GM12801 (cell line): ENCODE results near the gene OSBPL8.

Source experiments
- TF ChIP-seq, protein P1 (sequence below): IDR thresholded peaks from one replicate; pipeline ENCODE4 v1.5.1; 2011; ENCODE audit warnings: control low read depth; ENCODE audit not compliant: insufficient read length; ENCODE audit errors: extremely low read depth

The OSBPL8 gene

DNA sequence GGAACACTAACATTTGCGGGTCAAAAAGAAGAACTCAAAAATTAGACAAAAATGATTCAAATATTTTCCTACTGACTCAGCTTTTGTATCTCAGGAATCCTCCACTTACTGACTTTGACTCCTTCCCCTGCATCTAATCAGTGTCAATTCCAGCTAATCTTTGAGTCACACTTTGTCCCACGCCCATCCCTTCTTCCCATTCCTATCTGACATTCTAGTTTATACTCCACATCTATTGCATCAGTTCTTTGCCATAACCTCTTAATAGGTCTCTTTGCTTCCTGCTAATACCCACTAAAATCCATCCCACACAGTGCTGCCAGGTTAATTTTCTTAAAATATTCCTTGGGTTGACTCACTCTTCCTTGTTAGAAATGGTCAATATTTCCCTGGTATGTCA is 230.4 kb downstream of the OSBPL8 start:
- TF ChIP-seq, protein P1, sequence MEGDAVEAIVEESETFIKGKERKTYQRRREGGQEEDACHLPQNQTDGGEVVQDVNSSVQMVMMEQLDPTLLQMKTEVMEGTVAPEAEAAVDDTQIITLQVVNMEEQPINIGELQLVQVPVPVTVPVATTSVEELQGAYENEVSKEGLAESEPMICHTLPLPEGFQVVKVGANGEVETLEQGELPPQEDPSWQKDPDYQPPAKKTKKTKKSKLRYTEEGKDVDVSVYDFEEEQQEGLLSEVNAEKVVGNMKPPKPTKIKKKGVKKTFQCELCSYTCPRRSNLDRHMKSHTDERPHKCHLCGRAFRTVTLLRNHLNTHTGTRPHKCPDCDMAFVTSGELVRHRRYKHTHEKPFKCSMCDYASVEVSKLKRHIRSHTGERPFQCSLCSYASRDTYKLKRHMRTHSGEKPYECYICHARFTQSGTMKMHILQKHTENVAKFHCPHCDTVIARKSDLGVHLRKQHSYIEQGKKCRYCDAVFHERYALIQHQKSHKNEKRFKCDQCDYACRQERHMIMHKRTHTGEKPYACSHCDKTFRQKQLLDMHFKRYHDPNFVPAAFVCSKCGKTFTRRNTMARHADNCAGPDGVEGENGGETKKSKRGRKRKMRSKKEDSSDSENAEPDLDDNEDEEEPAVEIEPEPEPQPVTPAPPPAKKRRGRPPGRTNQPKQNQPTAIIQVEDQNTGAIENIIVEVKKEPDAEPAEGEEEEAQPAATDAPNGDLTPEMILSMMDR = no peak

DNA sequence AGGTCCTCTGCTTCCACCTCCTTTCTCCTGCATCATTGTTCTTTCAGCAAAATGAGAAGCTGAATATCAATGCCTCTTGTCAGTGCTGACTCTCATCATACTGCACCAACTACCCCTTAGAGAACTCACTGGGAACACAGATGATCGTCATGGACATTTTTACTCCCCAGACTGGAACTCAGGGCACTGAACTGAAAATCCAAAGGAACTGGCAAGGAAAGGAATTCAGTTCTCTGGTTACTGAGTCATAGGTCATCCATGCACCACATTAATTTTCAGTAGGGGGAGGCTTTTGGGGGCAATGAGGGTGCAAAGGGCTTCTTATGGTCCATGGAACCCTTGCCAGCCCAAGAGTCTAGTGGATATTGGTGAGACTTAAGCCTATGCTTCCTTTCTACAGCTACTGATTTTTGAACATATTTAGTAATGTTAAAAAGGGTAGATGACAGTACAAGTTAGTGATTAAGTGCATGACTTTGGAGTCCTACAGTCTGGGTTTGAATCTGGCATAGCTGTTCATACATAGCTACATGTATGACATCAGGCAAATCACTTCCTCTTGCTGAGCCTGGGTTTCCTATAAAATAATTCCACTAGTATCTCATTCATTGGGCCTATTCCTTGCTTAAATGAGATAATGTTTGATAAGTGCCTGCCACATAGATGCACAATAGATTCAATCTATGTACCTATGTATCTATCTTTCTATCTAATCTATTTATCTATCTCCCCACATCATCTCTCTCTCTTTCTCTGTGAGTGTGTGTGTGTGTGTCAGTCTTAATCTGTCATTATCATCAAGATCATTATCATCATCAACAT is 240.6 kb downstream of the OSBPL8 start:
- TF ChIP-seq, protein P1 = no peak

DNA sequence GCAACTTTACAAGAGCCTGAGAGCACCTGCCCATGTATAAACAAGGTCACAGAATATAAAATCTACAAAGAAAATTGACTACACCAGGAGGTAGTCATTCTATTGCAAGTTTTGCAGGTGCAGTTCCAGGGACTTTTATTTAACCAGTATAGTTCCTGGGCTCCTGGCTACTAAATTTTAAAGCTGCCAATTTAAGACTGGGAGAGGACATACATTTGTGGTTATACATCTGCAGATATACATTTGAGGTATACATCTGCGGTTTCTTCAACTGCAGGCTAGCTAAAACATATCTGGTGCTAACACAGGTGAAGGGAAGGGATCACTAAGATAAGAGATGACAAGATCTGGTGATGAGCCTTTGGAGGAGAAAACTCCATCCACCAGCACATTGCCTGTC is 241.6 kb downstream of the OSBPL8 start:
- TF ChIP-seq, protein P1 = no peak

DNA sequence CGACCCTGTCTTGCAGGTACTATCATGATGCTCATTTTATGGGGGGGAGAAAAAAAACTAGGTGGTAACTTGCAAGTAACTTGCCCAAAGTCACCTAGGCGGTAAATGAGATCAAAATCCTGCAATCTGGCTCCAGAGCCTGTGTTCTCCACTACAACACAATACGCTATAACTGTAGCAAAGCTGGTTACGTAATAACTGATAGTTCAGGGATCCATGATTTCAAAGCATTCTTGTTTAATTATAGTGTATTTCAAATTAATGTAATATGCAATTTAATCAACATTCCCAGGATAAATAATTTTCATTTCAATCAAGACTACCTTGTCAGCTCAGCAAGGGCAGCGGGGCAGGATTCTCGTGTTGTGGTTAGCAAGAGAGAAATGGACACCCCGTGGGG is 243.1 kb downstream of the OSBPL8 start:
- TF ChIP-seq, protein P1 = no peak

DNA sequence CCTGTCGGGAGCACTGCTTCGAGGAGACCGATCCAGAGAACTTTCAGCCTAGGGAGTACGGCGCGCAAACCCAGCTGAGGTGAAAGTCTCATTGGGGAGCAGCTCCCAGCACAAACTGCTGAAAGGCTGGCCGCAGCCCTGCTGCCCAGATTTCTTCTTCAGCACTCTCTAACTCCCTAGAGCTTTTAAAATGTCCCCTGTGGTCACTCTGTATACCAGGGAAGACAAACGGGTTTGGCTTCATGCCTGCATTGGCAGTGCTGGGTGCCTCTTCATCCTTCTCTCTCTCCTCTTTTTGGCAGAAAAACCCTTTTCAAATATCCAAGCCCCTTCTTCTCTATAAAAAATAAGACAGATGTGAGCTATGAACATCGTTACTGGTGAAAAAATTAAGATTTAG is 246.3 kb downstream of the OSBPL8 start:
- TF ChIP-seq, protein P1 = no peak

DNA sequence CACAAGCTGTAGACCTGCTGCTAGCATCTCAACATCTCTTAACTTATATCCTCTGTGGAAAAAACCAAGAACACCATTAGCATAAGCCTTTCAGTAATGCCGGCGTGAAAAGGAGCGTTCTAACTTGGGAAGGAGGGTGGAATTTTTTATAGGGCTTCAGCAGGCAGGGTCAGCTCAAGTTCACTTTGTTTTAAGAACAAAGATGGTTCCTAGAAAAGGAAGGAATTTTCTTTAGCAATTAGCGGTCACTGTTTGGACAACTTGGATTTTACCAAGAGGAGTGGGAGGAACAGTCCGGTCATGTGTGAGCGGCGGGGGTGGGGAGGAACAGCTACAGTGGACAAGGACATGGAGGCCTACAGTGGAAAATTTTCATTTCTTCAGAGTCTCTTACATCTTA is 247.3 kb downstream of the OSBPL8 start:
- TF ChIP-seq, protein P1 = no peak

DNA sequence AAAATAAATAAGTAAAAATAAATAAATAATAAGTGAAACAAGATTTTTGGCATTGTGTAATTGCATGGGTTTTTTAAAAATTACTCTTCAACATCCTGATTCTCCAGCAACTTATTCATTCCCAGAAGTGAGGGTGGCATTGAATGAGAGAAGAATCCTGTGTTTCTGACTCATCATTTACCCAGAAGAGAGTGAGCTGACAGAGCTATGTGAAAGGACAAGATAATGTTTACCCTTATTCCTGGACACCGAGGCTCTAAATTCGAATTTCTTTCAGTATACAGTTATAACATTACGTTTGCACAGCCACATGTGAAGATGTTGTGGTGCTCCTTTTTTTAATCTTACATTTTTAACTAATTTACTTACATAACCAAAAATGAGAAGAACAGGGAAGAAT is 247.8 kb downstream of the OSBPL8 start:
- TF ChIP-seq, protein P1 = no peak

DNA sequence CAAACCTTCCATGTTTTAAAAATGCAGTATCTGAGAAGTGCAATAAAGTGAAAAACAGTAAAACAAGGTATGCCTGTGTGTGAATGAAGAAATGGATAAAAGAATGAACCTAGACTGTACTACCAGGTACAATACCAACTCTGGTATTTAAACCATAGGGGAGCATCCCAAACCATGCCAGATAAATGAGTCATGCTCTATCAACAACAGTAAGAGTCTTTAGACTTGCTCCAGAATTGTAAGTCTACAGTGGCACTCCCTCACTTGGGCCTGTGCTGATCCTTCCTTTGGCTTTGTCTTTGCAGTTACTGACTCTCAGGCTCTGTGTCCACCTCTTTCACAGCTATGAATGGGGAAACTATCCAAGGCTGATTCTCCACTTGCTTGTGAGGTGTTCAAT is 249.5 kb downstream of the OSBPL8 start:
- TF ChIP-seq, protein P1 = no peak
